Right lobe of liver (tissue), 6 donors: ENCODE results near the gene GLP2R. TPM values are rescaled to one million over a fixed set of nuclear protein-coding genes. Genes with fewer than 3 reads are reported as not detected.

Source experiments
- ATAC-seq, 4 donors: fragments of 200-7000 bp; cut with Tn5 transposase; one replicate each; pipeline ENCODE4 v1.9.1; 2020; ENCODE audit warnings: mild to moderate bottlenecking in 4 of 4, moderate library complexity in 4 of 4
- DNase-seq, 3 donors: peaks; one replicate each; pipeline ENCODE4 v3.0.0-alpha.2; 2020
- H3K27ac ChIP-seq, 3 donors: fragments of 200-600 bp; one replicate each; pipeline ENCODE4 v1.8.0; 2022
- H3K27me3 ChIP-seq, 2 donors: fragments of 200-600 bp; one replicate each; pipeline ENCODE4 v1.8.0; 2022
- H3K36me3 ChIP-seq, 4 donors: fragments of 200-600 bp; sonication (generic) in 1 of 4; one replicate each; pipeline versions ENCODE4 v1.5.1 to v1.8.0; 2017 to 2022; ENCODE audit warnings: control low read depth in 1 of 4
- H3K4me1 ChIP-seq, 4 donors: fragments of 200-600 bp; sonication (generic) in 1 of 4; one replicate each; pipeline versions ENCODE4 v1.5.1 to v1.8.0; 2017 to 2022; ENCODE audit warnings: control low read depth in 1 of 4
- H3K4me3 ChIP-seq, 3 donors: fragments of 200-600 bp; one replicate each; pipeline ENCODE4 v1.8.0; 2022
- H3K9me3 ChIP-seq, 4 donors: fragments of 200-600 bp; sonication (generic) in 1 of 4; one replicate each; pipeline versions ENCODE4 v1.5.1 to v1.8.0; 2017 to 2022; ENCODE audit warnings: control low read depth in 1 of 4
- POLR2A ChIP-seq: fragments of 450-650 bp; IDR thresholded peaks from one replicate; pipeline ENCODE4 v1.6.1; 2017; ENCODE audit warnings: antibody characterized with exemption, mild to moderate bottlenecking
- whole genome bisulfite sequencing: methylation state at CpG from one replicate; pipeline ENCODE4 v1.1.6; 2018; ENCODE audit warnings: low coverage, low lambda C conversion rate; ENCODE audit not compliant: insufficient coverage; ENCODE audit errors: missing lambda C conversion rate; 5-methylcytosine and 5-hydroxymethylcytosine counted together
- intact Hi-C, 2 donors: fragments of 100-400 bp; cut with DNase I; formaldehyde crosslinking; loops; one replicate each; pipeline versions ENCODE4 v1.11.2 to v1.14.1; 2022
- total RNA-seq, 6 experiments: library from RNA; depleted of rRNA in 2 of 6; stranded (reverse); fragments of >200 nt in 2 of 6; fragmentation: NEBNext Ultra II Directional in 3 of 6; extraction: Animal tissue kit (Norgen Biotek cat#: 25700) in 3 of 6; gene quantifications; one replicate each; pipeline versions ENCODE4 v1.1.0 to v1.2.4, GENCODE V29; 2016 to 2023
- TF ChIP-seq, protein P1 (sequence below), 4 donors: fragments of 200-600 bp in 3 of 4; fragments of 450-650 bp in 1 of 4; IDR thresholded peaks; one replicate each; pipeline versions ENCODE4 v1.5.1 to v1.8.0; 2016 to 2022; ENCODE audit warnings: antibody characterized with exemption in 4 of 4, mild to moderate bottlenecking in 2 of 4
- donor health status: DM: no; HTN: yes; CAD: no.
- donor health status: DM: no; HTN: no; CAD: no.
- donor health status: DM: no; HTN: no; CAD: no.
- donor health status: DM: no; HTN: yes; CAD: no.
- donor health status: DM: no; HTN: yes; CAD: no.

GLP2R gene
- total RNA-seq, 6 experiments from 2014 or later: 0.12 to 2.4 (median 0.63) TPM

DNA sequence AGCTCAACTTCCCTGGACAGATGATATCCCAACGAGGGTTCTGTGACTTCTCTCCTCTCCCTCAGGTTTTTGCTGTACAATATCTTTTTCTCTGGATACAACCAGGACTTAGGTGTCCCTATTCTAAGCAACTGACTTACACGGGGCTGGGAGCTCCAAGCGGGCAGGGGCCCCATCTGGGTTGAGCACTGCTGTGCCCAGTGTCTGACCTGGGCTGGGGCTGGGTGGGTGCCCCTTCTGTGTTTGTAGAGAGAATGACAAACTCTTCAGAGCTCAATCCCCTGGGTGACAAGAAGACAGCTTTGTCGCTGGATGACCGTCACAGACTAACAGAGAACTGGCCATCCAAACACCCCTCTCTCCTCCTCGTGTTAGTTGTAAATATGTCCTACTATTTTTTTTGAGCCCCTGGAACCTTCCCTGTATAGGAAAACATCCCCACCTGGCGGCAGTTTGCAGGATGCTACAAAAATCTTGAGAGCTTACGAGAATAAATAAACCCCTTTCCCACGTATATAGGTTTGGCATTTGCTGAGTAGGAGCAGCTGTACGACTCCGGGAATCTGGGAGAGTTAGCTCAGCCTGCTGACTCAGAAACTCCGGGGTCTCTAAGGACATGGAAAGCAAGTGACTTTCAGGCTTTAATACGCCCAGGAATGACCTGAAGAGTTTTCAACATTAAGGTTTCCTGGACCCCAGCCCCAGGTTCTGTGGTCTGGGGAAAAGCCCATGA, 103.0 kb downstream of the GLP2R start:
- Histone ChIP-seq H3K36me3 (no peaks in the 10 kb centered on the region), H3K27me3 (no peaks in the 10 kb centered on the region), H3K4me3 (no peak overlapping the region), H3K9me3 (no peaks in the 10 kb centered on the region), H3K4me1 (no peaks in the 10 kb centered on the region), H3K27ac (no peak overlapping the region)
- intact Hi-C loops: no loop called here
- DNase-seq: peak in 1 of 3 donors; percentile 11
- no peak for TF ChIP-seq POLR2A
- TF ChIP-seq, protein P1, sequence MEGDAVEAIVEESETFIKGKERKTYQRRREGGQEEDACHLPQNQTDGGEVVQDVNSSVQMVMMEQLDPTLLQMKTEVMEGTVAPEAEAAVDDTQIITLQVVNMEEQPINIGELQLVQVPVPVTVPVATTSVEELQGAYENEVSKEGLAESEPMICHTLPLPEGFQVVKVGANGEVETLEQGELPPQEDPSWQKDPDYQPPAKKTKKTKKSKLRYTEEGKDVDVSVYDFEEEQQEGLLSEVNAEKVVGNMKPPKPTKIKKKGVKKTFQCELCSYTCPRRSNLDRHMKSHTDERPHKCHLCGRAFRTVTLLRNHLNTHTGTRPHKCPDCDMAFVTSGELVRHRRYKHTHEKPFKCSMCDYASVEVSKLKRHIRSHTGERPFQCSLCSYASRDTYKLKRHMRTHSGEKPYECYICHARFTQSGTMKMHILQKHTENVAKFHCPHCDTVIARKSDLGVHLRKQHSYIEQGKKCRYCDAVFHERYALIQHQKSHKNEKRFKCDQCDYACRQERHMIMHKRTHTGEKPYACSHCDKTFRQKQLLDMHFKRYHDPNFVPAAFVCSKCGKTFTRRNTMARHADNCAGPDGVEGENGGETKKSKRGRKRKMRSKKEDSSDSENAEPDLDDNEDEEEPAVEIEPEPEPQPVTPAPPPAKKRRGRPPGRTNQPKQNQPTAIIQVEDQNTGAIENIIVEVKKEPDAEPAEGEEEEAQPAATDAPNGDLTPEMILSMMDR (IDR thresholded peaks at IDR 0.05): peak in 2 of 4 donors; percentile 21 to 22
- WGBS: 37% methylated on average over 8 of the region's 13 CpGs
- ATAC-seq: no peak

DNA sequence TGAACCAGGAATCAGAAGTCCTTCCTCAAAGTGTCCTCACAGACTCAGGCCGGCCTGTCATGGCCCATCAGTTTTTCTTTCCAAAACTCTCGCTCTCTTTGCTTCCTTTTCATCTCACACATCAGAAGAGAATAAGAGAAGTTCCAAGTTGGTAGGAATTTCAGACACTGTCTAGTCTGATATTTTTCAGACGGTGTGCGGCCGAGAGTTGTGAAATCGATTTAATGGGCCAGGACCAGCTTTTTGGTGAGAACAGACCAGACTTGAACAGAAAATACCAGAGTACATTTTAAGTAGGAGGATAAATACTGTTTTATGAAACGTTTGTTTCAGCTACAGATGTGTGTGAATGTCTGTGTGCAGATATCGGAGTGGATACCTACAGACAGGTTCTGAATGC, 104.1 kb downstream of the GLP2R start:
- TF ChIP-seq, protein P1 (IDR thresholded peaks at IDR 0.05): no peak
- TF ChIP-seq POLR2A: no peak
- ATAC-seq (no peak), DNase-seq (no peak)
- Histone ChIP-seq H3K9me3 (no peaks in the 10 kb centered on the region), H3K36me3 (no peaks in the 10 kb centered on the region), H3K4me3 (no peak overlapping the region), H3K27me3 (no peaks in the 10 kb centered on the region), H3K27ac (no peak overlapping the region), H3K4me1 (no peaks in the 10 kb centered on the region)
- WGBS: 60% methylated on average over 8 of the region's 8 CpGs
- intact Hi-C loops: no loop called here

DNA sequence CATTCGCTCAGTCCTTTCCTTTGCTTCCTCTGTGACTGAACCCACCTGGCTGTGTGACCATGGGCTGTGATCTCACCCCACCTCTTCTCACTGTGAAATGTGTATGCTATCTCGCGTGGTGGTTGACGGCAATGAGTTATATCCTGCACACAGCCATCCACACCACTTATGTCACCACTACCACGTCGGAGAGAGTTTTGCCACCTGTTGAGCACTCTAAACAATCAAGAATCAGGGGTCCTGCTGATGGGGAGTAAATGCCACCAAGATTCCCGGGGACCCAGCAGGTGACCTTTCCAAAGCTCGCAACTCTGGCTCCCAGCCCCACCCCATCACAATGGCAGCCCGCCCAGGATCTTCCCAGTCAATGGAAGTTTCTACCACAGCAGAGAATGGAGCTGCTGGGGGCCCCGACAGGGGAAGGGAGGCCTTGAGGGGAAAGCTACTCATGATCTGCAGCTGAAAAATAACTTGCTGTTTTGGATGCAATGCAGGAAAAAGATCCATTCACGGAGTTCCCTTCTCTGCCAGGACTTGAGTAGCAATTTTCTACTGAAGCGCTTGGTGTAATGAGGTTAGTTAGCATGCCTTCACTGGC, 105.5 kb downstream of the GLP2R start:
- WGBS: 53% methylated on average over 11 of the region's 12 CpGs
- Histone ChIP-seq H3K9me3 (no peaks in the 10 kb centered on the region), H3K36me3 (no peaks in the 10 kb centered on the region), H3K4me3 (no peak overlapping the region), H3K27me3 (no peaks in the 10 kb centered on the region), H3K4me1 (no peaks in the 10 kb centered on the region), H3K27ac (no peak overlapping the region)
- DNase-seq (no peak), ATAC-seq (no peak)
- intact Hi-C loops: no loop called here
- TF ChIP-seq POLR2A: no peak
- TF ChIP-seq, protein P1 (IDR thresholded peaks at IDR 0.05): no peak

DNA sequence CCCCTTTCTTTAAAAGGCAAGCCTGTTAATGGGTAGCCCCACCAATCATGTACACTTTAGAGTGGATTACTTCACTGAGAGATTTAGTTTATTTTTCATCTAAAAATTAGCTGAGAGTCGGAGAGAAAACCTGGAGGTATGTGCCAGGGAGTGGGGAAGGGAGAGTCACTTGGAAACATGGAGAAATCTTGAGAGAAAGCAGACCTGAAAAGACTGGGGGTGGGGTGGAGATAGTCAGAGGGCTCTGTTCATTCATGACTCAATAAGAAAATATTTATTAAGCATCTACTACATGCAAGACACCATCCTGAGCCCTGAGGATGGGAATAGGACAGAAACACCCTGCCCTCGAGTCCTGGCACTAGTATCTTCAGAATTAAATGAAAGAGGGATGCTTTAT, 106.8 kb downstream of the GLP2R start:
- H3K4me1 ChIP-seq: no peaks in the 10 kb centered on the region
- no peak overlapping the region for H3K27ac ChIP-seq
- no peaks in the 10 kb centered on the region for H3K36me3 ChIP-seq
- intact Hi-C loops: no loop called here
- H3K27me3 ChIP-seq: no peaks in the 10 kb centered on the region
- ATAC-seq (no peak), DNase-seq (no peak)
- 46% methylated on average over 2 of the region's 2 CpGs for WGBS
- no peak overlapping the region for H3K4me3 ChIP-seq
- H3K9me3 ChIP-seq: no peaks in the 10 kb centered on the region
- TF ChIP-seq, protein P1 (IDR thresholded peaks at IDR 0.05): no peak
- no peak for TF ChIP-seq POLR2A
